Vagina (tissue), 2 donors: ENCODE data around the gene CFAP92. TPM values are rescaled to one million over a fixed set of nuclear protein-coding genes. Genes with fewer than 3 reads are reported as not detected.
"Not testable (repeated sequence)": the region's sequence is repeated elsewhere in the genome, so short reads cannot be mapped to it uniquely, and the experiment has no call there.

Experiments
- DNase-seq, 2 donors: peaks; one replicate each; pipeline ENCODE4 v3.0.0-alpha.2; 2017; ENCODE audit errors: extremely low spot score in 2 of 2
- H3K27ac ChIP-seq: fragments of 200-600 bp; sonication (generic); one replicate; pipeline ENCODE4 v1.5.1; 2019
- H3K27me3 ChIP-seq: fragments of 200-600 bp; sonication (generic); one replicate; pipeline ENCODE4 v1.5.1; 2019
- H3K36me3 ChIP-seq, 2 donors: fragments of 200-600 bp; sonication (generic); one replicate each; pipeline ENCODE4 v1.5.1; 2017 to 2019
- H3K4me1 ChIP-seq: fragments of 200-600 bp; sonication (generic); one replicate; pipeline ENCODE4 v1.5.1; 2019
- H3K4me3 ChIP-seq, 2 donors: fragments of 200-600 bp; sonication (generic); 1 replicate in 1 of 2; 2 replicates in 1 of 2; pipeline ENCODE4 v1.5.1; 2016 to 2019
- H3K9me3 ChIP-seq: fragments of 200-600 bp; sonication (generic); one replicate; pipeline ENCODE4 v1.5.1; 2019
- POLR2A ChIP-seq, 2 donors: fragments of 450-650 bp; IDR thresholded peaks; one replicate each; pipeline ENCODE4 v1.6.1; 2017; ENCODE audit warnings: antibody characterized with exemption in 2 of 2, mild to moderate bottlenecking in 2 of 2, moderate library complexity in 2 of 2
- POLR2AphosphoS5 ChIP-seq, 2 donors: sonication (generic); formaldehyde crosslinking; IDR thresholded peaks; one replicate each; pipeline ENCODE4 v1.9.0; 2017; ENCODE audit warnings: antibody characterized with exemption in 2 of 2, mild to moderate bottlenecking in 2 of 2, low read depth in 1 of 2; ENCODE audit not compliant: insufficient read depth in 1 of 2
- intact Hi-C: fragments of 100-400 bp; cut with DNase I; formaldehyde crosslinking; loops from one replicate; pipeline ENCODE4 v1.15.1; 2023
- total RNA-seq: library from RNA; depleted of rRNA; stranded (reverse); fragments of >200 nt; gene quantifications from one replicate; pipeline ENCODE4 v1.2.3, GENCODE V29; 2016
- TF ChIP-seq, protein P1 (sequence below), 3 experiments: fragments of 450-650 bp in 2 of 3; fragments of 200-600 bp in 1 of 3; sonication (generic) in 1 of 3; IDR thresholded peaks; one replicate each; pipeline ENCODE4 v1.5.1; 2017 to 2019; ENCODE audit warnings: antibody characterized with exemption in 3 of 3, mild to moderate bottlenecking in 2 of 3, moderate library complexity in 2 of 3

The CFAP92 gene
- total RNA-seq, 1 donor from 2014 or later, result not detected

DNA sequence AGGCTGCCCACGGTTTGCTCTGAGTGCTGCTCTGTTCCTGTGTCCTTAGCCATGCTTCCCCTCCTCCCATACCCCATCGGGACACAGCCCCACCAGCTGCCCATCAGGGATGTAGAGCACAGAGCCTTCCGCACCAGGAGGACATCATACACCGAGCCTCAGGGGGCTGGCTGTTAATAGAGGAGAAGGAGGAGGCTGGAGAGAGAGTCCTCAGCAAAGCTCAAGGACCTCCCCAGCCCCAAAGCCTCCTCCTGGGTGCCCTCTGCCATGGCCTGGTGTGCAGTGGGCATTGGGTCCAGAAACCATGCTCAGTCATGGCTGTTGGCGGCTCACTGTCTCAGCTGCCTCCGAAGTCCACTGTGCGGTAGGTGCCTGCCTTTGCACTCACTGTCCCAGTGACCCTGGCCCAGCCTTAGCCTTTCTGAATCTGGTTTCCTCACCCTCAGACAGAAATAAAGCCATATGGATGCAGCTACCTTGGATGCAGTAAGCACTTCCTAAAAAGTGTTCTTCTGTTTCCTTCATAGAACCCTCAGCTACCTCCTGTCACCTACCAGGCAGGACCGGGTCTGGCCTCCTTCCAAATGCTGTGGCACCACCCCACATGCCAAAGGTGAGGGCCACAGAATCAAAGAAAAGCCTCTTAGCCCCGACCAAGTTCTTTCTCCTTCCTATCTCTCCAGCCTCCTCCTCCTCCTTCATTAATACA lies 60.5 kb downstream of the CFAP92 start:
- TF ChIP-seq POLR2A (IDR thresholded peaks at IDR 0.05) (no peak), POLR2AphosphoS5 (IDR thresholded peaks at IDR 0.05; ENCODE audit: insufficient read depth in 1 of 2, low read depth in 1 of 2) (no peak)
- TF ChIP-seq, protein P1, sequence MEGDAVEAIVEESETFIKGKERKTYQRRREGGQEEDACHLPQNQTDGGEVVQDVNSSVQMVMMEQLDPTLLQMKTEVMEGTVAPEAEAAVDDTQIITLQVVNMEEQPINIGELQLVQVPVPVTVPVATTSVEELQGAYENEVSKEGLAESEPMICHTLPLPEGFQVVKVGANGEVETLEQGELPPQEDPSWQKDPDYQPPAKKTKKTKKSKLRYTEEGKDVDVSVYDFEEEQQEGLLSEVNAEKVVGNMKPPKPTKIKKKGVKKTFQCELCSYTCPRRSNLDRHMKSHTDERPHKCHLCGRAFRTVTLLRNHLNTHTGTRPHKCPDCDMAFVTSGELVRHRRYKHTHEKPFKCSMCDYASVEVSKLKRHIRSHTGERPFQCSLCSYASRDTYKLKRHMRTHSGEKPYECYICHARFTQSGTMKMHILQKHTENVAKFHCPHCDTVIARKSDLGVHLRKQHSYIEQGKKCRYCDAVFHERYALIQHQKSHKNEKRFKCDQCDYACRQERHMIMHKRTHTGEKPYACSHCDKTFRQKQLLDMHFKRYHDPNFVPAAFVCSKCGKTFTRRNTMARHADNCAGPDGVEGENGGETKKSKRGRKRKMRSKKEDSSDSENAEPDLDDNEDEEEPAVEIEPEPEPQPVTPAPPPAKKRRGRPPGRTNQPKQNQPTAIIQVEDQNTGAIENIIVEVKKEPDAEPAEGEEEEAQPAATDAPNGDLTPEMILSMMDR (IDR thresholded peaks at IDR 0.05), result no peak
- Histone ChIP-seq H3K27ac (no peak overlapping the region), H3K9me3 (no peaks in the 10 kb centered on the region), H3K27me3 (no peaks in the 10 kb centered on the region), H3K4me3 (no peak overlapping the region), H3K4me1 (no peaks in the 10 kb centered on the region), H3K36me3 (no peaks in the 10 kb centered on the region)
- intact Hi-C loops, result no loop called here
- peak in 1 of 2 donors; percentile 95 for DNase-seq

DNA sequence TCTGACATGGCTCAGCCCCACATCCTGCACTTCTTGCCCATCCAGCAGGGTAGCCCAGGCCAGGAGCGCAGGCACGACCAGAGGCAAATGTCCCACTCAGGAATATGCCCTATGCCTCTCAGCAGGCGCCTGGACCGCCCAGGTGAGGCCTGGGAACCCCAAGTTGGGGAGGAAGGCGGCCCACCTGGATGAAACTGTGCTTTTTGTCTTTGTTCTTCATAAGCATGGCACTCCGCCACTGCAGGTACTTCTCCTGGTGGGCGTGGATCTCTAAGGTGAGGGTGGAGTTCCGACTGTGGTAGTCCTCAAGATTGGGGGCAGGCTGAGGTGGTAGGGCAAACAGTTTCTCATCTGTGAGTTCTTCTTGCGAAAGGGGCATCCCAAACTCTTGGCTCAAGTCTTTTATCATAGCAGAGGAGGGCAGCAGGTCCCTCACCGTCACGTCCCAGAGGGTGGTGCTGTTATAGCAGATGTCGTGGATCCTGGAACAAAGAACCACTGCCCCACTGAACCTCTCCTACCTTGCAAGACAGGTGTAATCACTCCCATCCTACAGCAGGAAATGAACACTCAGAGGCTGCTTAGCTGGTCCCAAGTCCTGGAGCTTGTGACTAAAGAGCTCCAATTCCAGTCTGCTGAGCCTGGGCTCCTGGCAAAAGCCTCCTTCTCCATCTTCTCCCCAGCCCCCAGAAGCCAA lies 61.2 kb downstream of the CFAP92 start:
- no peak overlapping the region for H3K4me3 ChIP-seq
- peak; percentile 65 to 82 for DNase-seq
- no peaks in the 10 kb centered on the region for H3K36me3 ChIP-seq
- no peaks in the 10 kb centered on the region for H3K4me1 ChIP-seq
- no peak for TF ChIP-seq POLR2AphosphoS5 (IDR thresholded peaks at IDR 0.05; ENCODE audit: insufficient read depth in 1 of 2, low read depth in 1 of 2)
- TF ChIP-seq POLR2A (IDR thresholded peaks at IDR 0.05), result no peak
- intact Hi-C loops, result no loop called here
- H3K27ac ChIP-seq, result no peak overlapping the region
- no peaks in the 10 kb centered on the region for H3K27me3 ChIP-seq
- no peaks in the 10 kb centered on the region for H3K9me3 ChIP-seq

DNA sequence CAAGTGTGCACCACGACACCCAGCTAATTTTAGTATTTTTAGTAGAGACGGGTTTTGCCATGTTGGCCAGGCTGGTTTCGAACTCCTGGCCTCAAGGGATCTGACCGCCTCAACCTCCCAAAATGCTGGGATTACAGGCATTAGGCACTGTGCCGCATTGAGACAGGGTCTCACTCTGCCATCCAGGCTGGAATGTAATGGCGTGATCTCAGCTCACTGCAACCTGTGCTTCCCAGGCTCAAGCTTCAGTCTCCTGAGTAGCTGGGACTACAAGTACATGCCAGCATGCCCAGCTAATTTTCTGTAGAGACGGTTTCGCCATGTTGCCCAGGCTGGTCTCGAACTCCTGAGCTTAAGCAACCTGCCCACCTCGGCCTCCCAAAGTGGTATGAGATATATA lies 62.8 kb downstream of the CFAP92 start:
- Histone ChIP-seq H3K36me3 (no peaks in the 10 kb centered on the region), H3K27me3 (no peaks in the 10 kb centered on the region), H3K4me3 (no peak overlapping the region), H3K27ac (no peak overlapping the region), H3K4me1 (no peaks in the 10 kb centered on the region), H3K9me3 (no peaks in the 10 kb centered on the region)
- TF ChIP-seq, protein P1 (IDR thresholded peaks at IDR 0.05), result no peak
- TF ChIP-seq POLR2AphosphoS5 (IDR thresholded peaks at IDR 0.05; ENCODE audit: insufficient read depth in 1 of 2, low read depth in 1 of 2) (no peak), POLR2A (IDR thresholded peaks at IDR 0.05) (no peak)
- DNase-seq, result peak; percentile 65 to 67
- intact Hi-C loops, result no loop called here

DNA sequence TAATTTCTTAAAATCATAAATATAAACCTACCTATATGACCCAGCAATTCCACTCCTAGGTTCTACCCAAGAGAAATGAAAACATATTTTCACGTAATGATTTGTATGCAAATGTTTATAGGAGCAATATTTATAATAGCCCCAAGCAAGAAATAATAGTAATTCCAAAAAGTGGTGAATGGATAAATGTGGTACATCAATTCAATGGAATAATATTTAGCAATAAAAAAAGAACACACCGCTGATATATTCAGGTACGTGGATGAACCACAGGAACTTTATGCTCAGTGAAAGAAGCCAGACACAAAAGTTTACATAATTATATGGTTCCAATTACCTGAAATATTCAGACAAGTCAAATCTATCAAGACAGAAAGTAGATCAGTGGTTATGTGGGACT lies 64.5 kb downstream of the CFAP92 start:
- intact Hi-C loops, result no loop called here

DNA sequence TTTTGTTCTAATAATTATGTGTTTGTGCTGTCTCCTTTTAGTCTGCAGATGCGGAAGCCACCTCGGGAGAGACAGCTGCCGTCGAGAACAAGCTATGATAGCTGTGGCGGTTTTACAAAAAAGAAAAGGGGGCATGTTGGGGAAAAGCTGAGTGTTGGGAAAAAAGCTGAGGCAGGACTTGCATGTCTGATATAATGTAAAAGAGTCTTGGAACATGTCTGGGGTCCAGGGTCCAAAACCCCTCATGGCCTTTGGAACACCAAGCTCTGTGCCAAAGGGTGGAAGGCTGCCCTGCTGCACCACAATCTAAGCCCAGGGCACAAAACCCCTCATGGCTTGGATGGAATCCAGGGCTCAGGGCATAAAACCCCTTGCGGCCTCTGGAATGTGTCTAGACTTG lies 69.9 kb downstream of the CFAP92 start:
- peak; percentile 11 to 28 for DNase-seq
- H3K4me1 ChIP-seq, H3K4me3 ChIP-seq, H3K36me3 ChIP-seq, H3K9me3 ChIP-seq, H3K27ac ChIP-seq, H3K27me3 ChIP-seq, intact Hi-C loops: not testable (repeated sequence)

More for the DNA sequence above, 64.5 kb downstream of the CFAP92 start:
- no peaks in the 10 kb centered on the region for H3K27me3 ChIP-seq
- TF ChIP-seq, protein P1 (IDR thresholded peaks at IDR 0.05), result no peak
- TF ChIP-seq POLR2A (IDR thresholded peaks at IDR 0.05) (no peak), POLR2AphosphoS5 (IDR thresholded peaks at IDR 0.05; ENCODE audit: insufficient read depth in 1 of 2, low read depth in 1 of 2) (no peak)
- no peak overlapping the region for H3K27ac ChIP-seq
- H3K4me1 ChIP-seq, result no peaks in the 10 kb centered on the region
- H3K4me3 ChIP-seq, result no peak overlapping the region
- no peak for DNase-seq
- no peaks in the 10 kb centered on the region for H3K9me3 ChIP-seq
- no peaks in the 10 kb centered on the region for H3K36me3 ChIP-seq

DNA sequence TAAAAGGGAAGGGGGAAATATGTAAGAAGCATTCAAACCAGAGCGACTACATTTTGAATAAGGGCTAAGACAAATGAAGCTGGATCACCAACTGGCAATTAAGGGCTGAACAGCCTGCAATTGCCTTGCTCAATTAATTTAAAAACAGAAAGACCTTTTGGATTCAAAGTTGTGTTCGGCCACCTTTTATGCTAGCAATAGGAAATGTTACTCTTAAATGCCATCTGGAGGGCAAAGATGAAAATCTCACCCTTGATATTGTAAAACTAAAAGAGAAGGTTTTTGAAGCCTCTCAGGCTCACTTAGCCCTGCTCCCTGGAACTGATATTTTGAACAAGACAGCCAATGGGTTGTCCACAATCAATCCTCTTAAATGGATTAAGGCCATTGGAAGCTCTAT lies 70.3 kb downstream of the CFAP92 start:
- no peak overlapping the region for H3K27ac ChIP-seq
- intact Hi-C loops, result no loop called here
- no peak for DNase-seq

More for the DNA sequence above, 70.3 kb downstream of the CFAP92 start:
- no peaks in the 10 kb centered on the region for H3K36me3 ChIP-seq
- H3K9me3 ChIP-seq, result peaks cover 4% of the 10 kb centered on the region
- H3K27me3 ChIP-seq, result no peaks in the 10 kb centered on the region
- TF ChIP-seq POLR2A (IDR thresholded peaks at IDR 0.05), result no peak
- H3K4me3 ChIP-seq, result no peak overlapping the region
- H3K4me1 ChIP-seq, result no peaks in the 10 kb centered on the region
